Measurements from ENCODE around the gene BANP.

- TF ChIP-seq, protein P1, sequence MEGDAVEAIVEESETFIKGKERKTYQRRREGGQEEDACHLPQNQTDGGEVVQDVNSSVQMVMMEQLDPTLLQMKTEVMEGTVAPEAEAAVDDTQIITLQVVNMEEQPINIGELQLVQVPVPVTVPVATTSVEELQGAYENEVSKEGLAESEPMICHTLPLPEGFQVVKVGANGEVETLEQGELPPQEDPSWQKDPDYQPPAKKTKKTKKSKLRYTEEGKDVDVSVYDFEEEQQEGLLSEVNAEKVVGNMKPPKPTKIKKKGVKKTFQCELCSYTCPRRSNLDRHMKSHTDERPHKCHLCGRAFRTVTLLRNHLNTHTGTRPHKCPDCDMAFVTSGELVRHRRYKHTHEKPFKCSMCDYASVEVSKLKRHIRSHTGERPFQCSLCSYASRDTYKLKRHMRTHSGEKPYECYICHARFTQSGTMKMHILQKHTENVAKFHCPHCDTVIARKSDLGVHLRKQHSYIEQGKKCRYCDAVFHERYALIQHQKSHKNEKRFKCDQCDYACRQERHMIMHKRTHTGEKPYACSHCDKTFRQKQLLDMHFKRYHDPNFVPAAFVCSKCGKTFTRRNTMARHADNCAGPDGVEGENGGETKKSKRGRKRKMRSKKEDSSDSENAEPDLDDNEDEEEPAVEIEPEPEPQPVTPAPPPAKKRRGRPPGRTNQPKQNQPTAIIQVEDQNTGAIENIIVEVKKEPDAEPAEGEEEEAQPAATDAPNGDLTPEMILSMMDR (IDR thresholded peaks at IDR 0.05 in 2 of 3, conservative IDR thresholded peaks at IDR 0.05 in 1 of 3; ENCODE audit: borderline replicate concordance in 1 of 3, insufficient read depth in 1 of 3, low read depth in 2 of 3, low read length in 2 of 3): no peak
- TF ChIP-seq RAD21 (IDR thresholded peaks at IDR 0.05; ENCODE audit: low read depth): no peak
- no peak for TF ChIP-seq EZH2 (IDR thresholded peaks at IDR 0.05)
- TF ChIP-seq ELF1 (IDR thresholded peaks at IDR 0.05; ENCODE audit: borderline replicate concordance, low read depth): no peak
- no peak for TF ChIP-seq SIN3A (IDR thresholded peaks at IDR 0.05; ENCODE audit: low read depth)
- TF ChIP-seq ZBTB33 (IDR thresholded peaks at IDR 0.05; ENCODE audit: extremely low read depth, insufficient replicate concordance, low read length): no peak
- TF ChIP-seq POLR2A (IDR thresholded peaks at IDR 0.05; ENCODE audit: borderline replicate concordance, extremely low read depth, insufficient read depth, insufficient read length): no peak
- no peak for TF ChIP-seq ZFX (IDR thresholded peaks at IDR 0.05)
These were observed 110.3 kb downstream of the BANP start for GRCh38 chr16:88061346-88062110.

Measured in HCT116 (cell line).